ENCODE results near the gene ZBTB46. TPM values are rescaled to one million over a fixed set of nuclear protein-coding genes. Genes with fewer than 3 reads are reported as not detected.

Gene ZBTB46
- total RNA-seq, 1 donor from 2014 or later, result 7.4 TPM

- H3K4me3 ChIP-seq, result no peak overlapping the region
- TF ChIP-seq POLR2A (IDR thresholded peaks at IDR 0.05) (no peak), POLR2AphosphoS5 (IDR thresholded peaks at IDR 0.05; ENCODE audit: insufficient read depth in 1 of 2, low read depth in 1 of 2) (no peak), CTCF (IDR thresholded peaks at IDR 0.05) (no peak)
- DNase-seq (ENCODE audit: extremely low spot score in 2 of 2), result no peak
These were observed 96.7 kb downstream of the ZBTB46 start for GRCh38 chr20:63734111-63734945.

GRCh38 chr20:63733579-63734081, 97.4 kb downstream of the ZBTB46 start:
- no peaks in the 10 kb centered on the region for H3K27me3 ChIP-seq
- H3K4me1 ChIP-seq, result peaks cover 27% of the 10 kb centered on the region
- H3K9me3 ChIP-seq, result no peaks in the 10 kb centered on the region
- intact Hi-C loops (cut with DNase I), result no loop called here
- H3K27ac ChIP-seq, result no peak overlapping the region
- DNase-seq (ENCODE audit: extremely low spot score in 2 of 2), result no peak
- no peak overlapping the region for H3K4me3 ChIP-seq
- TF ChIP-seq POLR2AphosphoS5 (IDR thresholded peaks at IDR 0.05; ENCODE audit: insufficient read depth in 1 of 2, low read depth in 1 of 2) (no peak), CTCF (IDR thresholded peaks at IDR 0.05) (no peak), POLR2A (IDR thresholded peaks at IDR 0.05) (no peak)
- H3K36me3 ChIP-seq, result peaks cover 0 to 30% of the 10 kb centered on the region in 2 donors

More at GRCh38 chr20:63734111-63734945, 96.7 kb downstream of the ZBTB46 start:
- peaks cover 34% of the 10 kb centered on the region for H3K4me1 ChIP-seq
- no peaks in the 10 kb centered on the region for H3K27me3 ChIP-seq
- peaks cover 0 to 30% of the 10 kb centered on the region in 2 donors for H3K36me3 ChIP-seq
- H3K9me3 ChIP-seq, result no peaks in the 10 kb centered on the region
- intact Hi-C loops (cut with DNase I), result no loop called here
- no peak overlapping the region for H3K27ac ChIP-seq

DNA sequence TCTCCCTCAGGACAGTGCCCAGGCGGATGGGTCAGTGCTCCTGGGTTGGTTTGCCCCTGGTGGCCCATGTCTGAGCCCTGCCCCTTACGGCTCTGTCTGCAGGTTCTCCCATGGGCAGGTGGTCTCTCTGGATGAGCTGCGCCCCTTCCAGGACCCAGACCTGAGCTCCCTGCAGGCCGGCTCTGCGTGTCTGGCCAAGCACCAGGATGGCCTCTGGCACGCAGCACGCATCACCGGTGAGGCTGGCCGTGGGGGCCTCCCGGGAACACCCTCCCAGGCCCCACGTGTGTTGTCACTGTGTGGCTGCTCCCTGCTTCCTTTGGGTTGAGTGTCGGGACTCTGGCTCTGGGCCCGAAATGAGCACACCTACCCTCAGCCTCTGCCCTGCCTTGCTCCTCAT, 97.9 kb downstream of the ZBTB46 start:
- Histone ChIP-seq H3K4me3 (no peak overlapping the region), H3K27me3 (no peaks in the 10 kb centered on the region), H3K9me3 (no peaks in the 10 kb centered on the region), H3K4me1 (peaks cover 22% of the 10 kb centered on the region), H3K36me3 (peaks cover 0 to 30% of the 10 kb centered on the region in 2 donors), H3K27ac (no peak overlapping the region)
- TF ChIP-seq POLR2AphosphoS5 (IDR thresholded peaks at IDR 0.05; ENCODE audit: insufficient read depth in 1 of 2, low read depth in 1 of 2) (no peak), POLR2A (IDR thresholded peaks at IDR 0.05) (no peak), CTCF (IDR thresholded peaks at IDR 0.05) (no peak)
- DNase-seq (ENCODE audit: extremely low spot score in 2 of 2), result no peak
- intact Hi-C loops (cut with DNase I), result no loop called here

- H3K27me3 ChIP-seq, result no peaks in the 10 kb centered on the region
- H3K27ac ChIP-seq, result no peak overlapping the region
- TF ChIP-seq POLR2A (IDR thresholded peaks at IDR 0.05) (no peak), CTCF (IDR thresholded peaks at IDR 0.05) (no peak), POLR2AphosphoS5 (IDR thresholded peaks at IDR 0.05; ENCODE audit: insufficient read depth in 1 of 2, low read depth in 1 of 2) (no peak)
- H3K9me3 ChIP-seq, result no peaks in the 10 kb centered on the region
- H3K4me1 ChIP-seq, result peaks cover 15% of the 10 kb centered on the region
- intact Hi-C loops (cut with DNase I), result no loop called here
- H3K36me3 ChIP-seq, result peaks cover 0 to 30% of the 10 kb centered on the region in 2 donors
- DNase-seq (ENCODE audit: extremely low spot score in 2 of 2), result no peak
- H3K4me3 ChIP-seq, result no peak overlapping the region
These were observed 98.7 kb downstream of the ZBTB46 start for GRCh38 chr20:63732118-63733095.

Measured in vagina (tissue), 2 donors.